GM12864 (cell line): ENCODE results near the gene STAG1.
"Not testable (repeated sequence)": the region's sequence is repeated elsewhere in the genome, so short reads cannot be mapped to it uniquely, and the experiment has no call there.

ENCODE experiments used
- DNase-seq: peaks from one replicate; pipeline ENCODE4 v3.0.0-alpha.2; 2011; ENCODE audit warnings: low read depth
- H3K4me3 ChIP-seq: 2 replicates; pipeline ENCODE4 v1.5.1; 2011; ENCODE audit warnings: mild to moderate bottlenecking, low read depth, low read length, control low read depth
- TF ChIP-seq, protein P1 (sequence below): IDR thresholded peaks from 2 replicates; pipeline ENCODE4 v1.5.1; 2011; ENCODE audit warnings: low read depth, mild to moderate bottlenecking, moderate library complexity, low read length, control low read depth, inconsistent platforms; ENCODE audit errors: missing control alignments

STAG1 gene

DNA sequence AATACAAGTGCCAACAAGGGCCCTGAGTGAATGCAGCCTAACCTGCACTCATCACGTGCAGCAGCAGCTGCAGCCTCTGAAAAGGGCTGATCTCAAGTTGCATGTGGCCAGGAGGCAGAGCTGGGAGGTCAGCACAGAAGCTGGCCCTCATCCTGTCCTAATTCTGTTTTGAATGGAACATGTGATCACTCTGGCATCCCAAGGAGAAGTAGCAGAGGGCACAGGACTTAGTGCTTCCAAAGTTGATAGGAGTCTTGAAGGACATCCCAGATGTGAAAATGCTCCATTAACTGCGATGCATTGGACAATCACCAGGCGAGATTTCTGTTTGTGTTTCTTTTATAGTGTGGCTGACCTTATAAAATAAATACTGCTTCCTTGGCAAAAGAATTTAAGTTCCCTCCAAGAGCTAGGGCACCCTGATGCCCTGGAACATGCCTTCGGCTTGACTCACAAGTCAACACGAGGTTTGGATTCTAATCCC, 31.6 kb upstream of the STAG1 start:
- TF ChIP-seq, protein P1, sequence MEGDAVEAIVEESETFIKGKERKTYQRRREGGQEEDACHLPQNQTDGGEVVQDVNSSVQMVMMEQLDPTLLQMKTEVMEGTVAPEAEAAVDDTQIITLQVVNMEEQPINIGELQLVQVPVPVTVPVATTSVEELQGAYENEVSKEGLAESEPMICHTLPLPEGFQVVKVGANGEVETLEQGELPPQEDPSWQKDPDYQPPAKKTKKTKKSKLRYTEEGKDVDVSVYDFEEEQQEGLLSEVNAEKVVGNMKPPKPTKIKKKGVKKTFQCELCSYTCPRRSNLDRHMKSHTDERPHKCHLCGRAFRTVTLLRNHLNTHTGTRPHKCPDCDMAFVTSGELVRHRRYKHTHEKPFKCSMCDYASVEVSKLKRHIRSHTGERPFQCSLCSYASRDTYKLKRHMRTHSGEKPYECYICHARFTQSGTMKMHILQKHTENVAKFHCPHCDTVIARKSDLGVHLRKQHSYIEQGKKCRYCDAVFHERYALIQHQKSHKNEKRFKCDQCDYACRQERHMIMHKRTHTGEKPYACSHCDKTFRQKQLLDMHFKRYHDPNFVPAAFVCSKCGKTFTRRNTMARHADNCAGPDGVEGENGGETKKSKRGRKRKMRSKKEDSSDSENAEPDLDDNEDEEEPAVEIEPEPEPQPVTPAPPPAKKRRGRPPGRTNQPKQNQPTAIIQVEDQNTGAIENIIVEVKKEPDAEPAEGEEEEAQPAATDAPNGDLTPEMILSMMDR: no peak
- no peak overlapping the region for H3K4me3 ChIP-seq
- DNase-seq: no peak

DNA sequence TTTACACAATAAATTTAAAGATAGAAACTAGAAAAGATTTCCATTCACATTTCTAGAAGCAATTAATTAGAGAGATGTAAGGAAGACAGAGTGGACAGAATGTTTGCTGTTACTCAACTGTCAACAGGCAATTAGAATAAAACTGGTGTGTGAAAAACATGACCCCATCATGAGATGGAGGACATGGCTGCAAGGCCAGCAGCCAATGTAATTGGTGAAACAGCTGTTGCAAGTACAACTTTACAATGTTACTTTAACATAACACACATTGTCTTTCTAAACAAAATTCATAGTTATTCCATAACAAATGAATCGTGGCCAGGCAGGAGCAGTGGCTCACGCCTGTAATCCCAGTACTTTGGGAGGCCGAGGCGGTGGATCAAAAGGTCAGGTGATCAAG, 28.6 kb upstream of the STAG1 start:
- no peak overlapping the region for H3K4me3 ChIP-seq
- TF ChIP-seq, protein P1: no peak
- DNase-seq: no peak

DNA sequence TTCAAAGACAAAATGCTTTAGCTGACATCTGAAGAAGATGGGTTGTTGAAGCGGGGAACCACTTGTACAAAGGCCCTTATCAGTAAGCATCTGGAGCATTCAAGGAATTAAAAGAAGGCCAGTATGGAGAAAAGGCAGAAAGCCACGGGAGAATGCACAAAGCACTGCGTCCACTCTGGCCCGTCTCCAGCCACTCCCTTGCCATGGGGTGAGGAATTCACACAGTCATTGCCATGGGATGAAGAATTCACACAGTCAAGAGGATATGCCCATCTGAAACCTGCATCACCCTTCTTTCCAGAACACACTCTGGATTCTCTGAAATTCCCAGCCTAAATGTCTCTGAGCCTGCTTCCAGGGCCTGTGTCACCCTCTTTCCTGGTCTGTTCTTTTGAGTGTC, 26.7 kb upstream of the STAG1 start:
- no peak for DNase-seq
- TF ChIP-seq, protein P1: no peak
- no peak overlapping the region for H3K4me3 ChIP-seq

DNA sequence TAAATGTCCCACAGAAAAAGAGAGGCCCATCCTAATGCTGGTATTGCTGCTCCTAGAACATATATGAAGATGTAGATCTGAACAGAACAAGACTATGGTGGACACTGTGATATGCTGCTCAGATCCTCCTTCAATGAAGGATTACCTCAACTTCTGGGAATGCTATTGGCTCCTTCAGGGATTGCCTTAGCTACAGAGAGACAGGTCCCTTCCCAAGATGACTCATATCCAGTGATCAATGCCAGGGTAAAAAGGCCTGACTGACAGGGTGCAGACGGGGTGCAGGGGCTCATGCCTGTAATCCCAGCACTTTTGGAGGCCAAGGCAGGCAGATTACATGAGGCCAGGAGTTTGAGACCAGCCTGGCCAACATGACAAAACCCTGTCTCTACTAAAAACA, 20.5 kb upstream of the STAG1 start:
- H3K4me3 ChIP-seq: no peak overlapping the region
- TF ChIP-seq, protein P1: no peak
- no peak for DNase-seq

DNA sequence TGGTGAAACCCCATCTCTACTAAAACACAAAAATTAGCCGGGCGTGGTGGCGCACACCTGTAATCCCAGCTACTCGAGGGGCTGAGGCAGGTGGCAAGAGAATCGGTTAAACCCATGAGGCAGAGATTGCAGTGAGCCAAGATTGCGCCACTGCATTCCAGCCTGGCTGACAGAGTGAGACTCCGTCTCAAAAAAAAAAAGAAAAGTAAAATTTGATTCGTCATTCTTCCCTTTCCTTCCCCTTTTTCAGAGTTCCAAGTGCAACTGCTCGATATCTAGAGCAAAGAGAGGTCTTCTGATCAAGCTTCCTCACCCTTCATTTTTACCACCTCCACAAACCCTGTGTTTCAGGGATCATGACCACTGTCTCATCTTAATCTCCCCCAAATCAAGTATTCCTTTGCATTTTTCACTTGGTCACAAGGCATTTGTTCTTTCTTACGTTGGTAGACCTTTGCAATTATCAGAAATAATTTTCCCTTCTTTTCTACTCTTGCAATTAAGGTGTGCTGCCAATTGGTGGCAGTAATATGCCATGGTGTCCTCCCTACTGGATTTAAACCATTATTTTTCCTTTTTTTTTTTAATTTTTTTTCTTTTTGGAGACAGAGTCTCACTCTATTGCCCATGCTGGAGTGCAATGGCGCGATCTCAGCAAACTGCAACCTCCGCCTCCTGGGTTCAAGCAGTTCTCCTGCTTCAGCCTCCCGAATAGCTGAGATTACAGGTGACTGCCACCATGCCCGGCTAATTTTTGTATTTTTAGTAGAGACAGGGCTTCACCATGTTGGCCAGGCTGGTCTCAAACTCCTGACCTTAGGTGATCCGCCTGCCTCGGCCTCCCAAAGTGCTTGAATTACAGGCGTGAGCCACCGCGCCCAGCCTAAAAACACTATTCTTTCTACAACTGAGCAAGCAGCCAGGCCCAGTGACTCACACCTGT, 6.3 kb upstream of the STAG1 start:
- DNase-seq, H3K4me3 ChIP-seq: not testable (repeated sequence)
- TF ChIP-seq, protein P1: peak; percentile 50

DNA sequence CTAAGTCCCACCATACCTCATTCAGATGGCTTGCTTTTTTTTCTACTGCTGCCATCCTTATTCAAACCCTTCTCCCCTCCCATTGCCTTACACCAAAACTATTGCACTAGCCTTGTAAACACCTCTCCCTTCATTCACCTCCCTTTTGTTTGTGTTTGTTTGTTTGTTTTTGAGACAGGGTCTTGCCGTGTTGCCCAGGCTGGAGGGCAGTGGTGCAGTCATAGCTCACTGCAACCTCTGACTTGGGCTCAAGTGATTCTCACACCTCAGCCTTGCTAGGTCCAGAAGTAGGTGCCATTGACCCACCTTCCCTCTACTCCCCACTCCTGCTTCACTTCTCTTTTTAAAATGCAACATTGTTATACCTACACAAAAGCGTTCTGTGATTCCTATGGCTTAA, 3.0 kb upstream of the STAG1 start:
- no peak for DNase-seq
- TF ChIP-seq, protein P1: no peak

DNA sequence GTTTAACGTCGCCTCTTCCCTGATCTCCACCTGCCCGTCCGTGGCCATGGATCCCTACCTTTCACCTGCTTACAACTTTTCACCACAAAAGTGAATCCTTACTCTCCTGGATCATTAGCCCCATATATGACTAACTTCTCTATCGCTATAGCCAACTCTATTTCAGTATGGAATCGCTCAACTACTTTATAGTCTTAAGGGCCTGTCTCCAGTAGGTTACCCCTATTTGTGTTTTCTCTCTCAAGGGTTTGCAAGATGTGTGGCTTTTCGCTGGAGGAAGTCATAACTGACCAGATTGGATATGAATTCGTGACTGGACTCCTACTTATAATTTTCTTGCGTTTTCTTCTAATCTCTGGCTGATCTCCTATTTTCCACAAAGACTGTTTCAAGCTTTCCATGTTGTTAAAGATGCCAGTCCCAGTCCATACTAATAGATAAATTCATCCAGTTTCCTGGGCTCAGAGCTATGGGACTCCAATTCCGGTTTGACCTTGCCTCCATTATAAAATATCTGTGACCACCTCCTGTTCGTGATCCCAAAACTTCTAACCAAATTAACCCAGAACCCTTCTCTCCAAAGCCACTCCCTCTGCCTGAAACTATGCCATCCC, 1.3 kb upstream of the STAG1 start:
- TF ChIP-seq, protein P1: no peak
- no peak for DNase-seq
- peak overlapping the region; percentile 83 for H3K4me3 ChIP-seq

More for the DNA sequence above, 3.0 kb upstream of the STAG1 start:
- no peak overlapping the region for H3K4me3 ChIP-seq
